Lower leg skin (tissue), 3 donors: ENCODE results near the gene GAL3ST2.

Experiments used
- POLR2A ChIP-seq, 2 donors: fragments of 450-650 bp; IDR thresholded peaks; one replicate each; pipeline ENCODE4 v1.6.1; 2016 to 2017; ENCODE audit warnings: antibody characterized with exemption in 2 of 2, mild to moderate bottlenecking in 1 of 2, moderate library complexity in 1 of 2
- TF ChIP-seq, protein P1 (sequence below), 3 donors: fragments of 450-650 bp; IDR thresholded peaks; one replicate each; pipeline ENCODE4 v1.5.1; 2016; ENCODE audit warnings: antibody characterized with exemption in 3 of 3, mild to moderate bottlenecking in 3 of 3, moderate library complexity in 2 of 3

DNA sequence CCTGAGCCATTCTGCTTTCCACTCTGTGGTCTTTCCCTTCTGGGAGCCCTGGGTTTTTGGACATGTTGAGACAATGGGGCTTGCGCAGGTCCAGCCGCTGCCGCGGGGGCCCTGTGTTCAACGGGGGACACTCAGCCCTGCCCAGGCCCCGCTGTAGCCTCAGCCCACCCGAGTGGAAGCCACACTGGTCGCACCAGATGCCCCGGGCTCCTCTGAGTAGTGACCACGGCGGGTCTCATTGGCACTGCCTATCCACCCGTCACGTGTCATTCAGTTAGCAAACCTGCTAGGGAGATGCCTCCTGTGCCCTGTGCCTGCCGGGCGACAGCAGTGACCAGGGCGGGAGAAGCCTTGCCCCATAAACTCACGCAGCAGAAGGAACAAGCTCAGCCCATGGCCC lies 23.1 kb upstream of the GAL3ST2 start:
- TF ChIP-seq, protein P1, sequence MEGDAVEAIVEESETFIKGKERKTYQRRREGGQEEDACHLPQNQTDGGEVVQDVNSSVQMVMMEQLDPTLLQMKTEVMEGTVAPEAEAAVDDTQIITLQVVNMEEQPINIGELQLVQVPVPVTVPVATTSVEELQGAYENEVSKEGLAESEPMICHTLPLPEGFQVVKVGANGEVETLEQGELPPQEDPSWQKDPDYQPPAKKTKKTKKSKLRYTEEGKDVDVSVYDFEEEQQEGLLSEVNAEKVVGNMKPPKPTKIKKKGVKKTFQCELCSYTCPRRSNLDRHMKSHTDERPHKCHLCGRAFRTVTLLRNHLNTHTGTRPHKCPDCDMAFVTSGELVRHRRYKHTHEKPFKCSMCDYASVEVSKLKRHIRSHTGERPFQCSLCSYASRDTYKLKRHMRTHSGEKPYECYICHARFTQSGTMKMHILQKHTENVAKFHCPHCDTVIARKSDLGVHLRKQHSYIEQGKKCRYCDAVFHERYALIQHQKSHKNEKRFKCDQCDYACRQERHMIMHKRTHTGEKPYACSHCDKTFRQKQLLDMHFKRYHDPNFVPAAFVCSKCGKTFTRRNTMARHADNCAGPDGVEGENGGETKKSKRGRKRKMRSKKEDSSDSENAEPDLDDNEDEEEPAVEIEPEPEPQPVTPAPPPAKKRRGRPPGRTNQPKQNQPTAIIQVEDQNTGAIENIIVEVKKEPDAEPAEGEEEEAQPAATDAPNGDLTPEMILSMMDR (IDR thresholded peaks at IDR 0.05): no peak
- no peak for TF ChIP-seq POLR2A (IDR thresholded peaks at IDR 0.05)
